HEK293 (cell line): ENCODE measurements around the gene CIB1.

Experiments
- GLI4 ChIP-seq: fragments of 450-650 bp; formaldehyde crosslinking; IDR thresholded peaks from 2 replicates; pipeline ENCODE4 v1.5.1; 2016; ENCODE audit warnings: missing biosample characterization, missing genetic modification characterization
- HOXC10 ChIP-seq: sonication (generic); formaldehyde crosslinking; IDR thresholded peaks from 2 replicates; pipeline ENCODE4 v1.8.1; 2023; ENCODE audit warnings: mild to moderate bottlenecking, missing genetic modification reagents
- KLF10 ChIP-seq: fragments of 450-650 bp; IDR thresholded peaks from 2 replicates; pipeline ENCODE4 v1.5.1; 2018; ENCODE audit warnings: missing biosample characterization, mild to moderate bottlenecking, missing genetic modification characterization
- KLF9 ChIP-seq: fragments of 450-650 bp; formaldehyde crosslinking; IDR thresholded peaks from 2 replicates; pipeline ENCODE4 v1.5.1; 2016; ENCODE audit warnings: missing biosample characterization, missing genetic modification characterization, low read depth
- MYNN ChIP-seq: fragments of 450-650 bp; formaldehyde crosslinking; IDR thresholded peaks from 2 replicates; pipeline ENCODE4 v1.5.1; 2016; ENCODE audit warnings: missing biosample characterization, missing genetic modification characterization, borderline replicate concordance
- MZF1 ChIP-seq: fragments of 450-650 bp; formaldehyde crosslinking; IDR thresholded peaks from 2 replicates; pipeline ENCODE4 v1.5.1; 2017; ENCODE audit warnings: missing biosample characterization, missing genetic modification characterization, borderline replicate concordance
- TRIM28 ChIP-seq: IDR thresholded peaks from 2 replicates; pipeline ENCODE4 v1.6.1; 2011; ENCODE audit warnings: low read length, control low read depth, borderline replicate concordance
- YY2 ChIP-seq: fragments of 450-650 bp; formaldehyde crosslinking; IDR thresholded peaks from 2 replicates; pipeline ENCODE4 v1.5.1; 2016; ENCODE audit warnings: missing biosample characterization, missing genetic modification characterization
- ZBTB8A ChIP-seq: fragments of 450-650 bp; formaldehyde crosslinking; IDR thresholded peaks from 2 replicates; pipeline ENCODE4 v1.5.1; 2016; ENCODE audit warnings: missing biosample characterization, missing genetic modification characterization
- ZNF157 ChIP-seq: fragments of 450-650 bp; formaldehyde crosslinking; IDR thresholded peaks from 2 replicates; pipeline ENCODE4 v1.5.1; 2016; ENCODE audit warnings: missing biosample characterization, missing genetic modification characterization
- ZNF16 ChIP-seq: fragments of 450-650 bp; formaldehyde crosslinking; IDR thresholded peaks from 2 replicates; pipeline ENCODE4 v1.5.1; 2016; ENCODE audit warnings: low read depth, missing biosample characterization, missing genetic modification characterization
- ZNF175 ChIP-seq: fragments of 450-650 bp; formaldehyde crosslinking; IDR thresholded peaks from 2 replicates; pipeline ENCODE4 v1.5.1; 2016; ENCODE audit warnings: missing biosample characterization, missing genetic modification characterization
- ZNF223 ChIP-seq: fragments of 450-650 bp; formaldehyde crosslinking; IDR thresholded peaks from 2 replicates; pipeline ENCODE4 v1.5.1; 2016; ENCODE audit warnings: missing biosample characterization, missing genetic modification characterization
- ZNF23 ChIP-seq: fragments of 450-650 bp; formaldehyde crosslinking; IDR thresholded peaks from 2 replicates; pipeline ENCODE4 v1.5.1; 2016; ENCODE audit warnings: missing biosample characterization, missing genetic modification characterization, borderline replicate concordance
- ZNF311 ChIP-seq: fragments of 450-650 bp; formaldehyde crosslinking; IDR thresholded peaks from 2 replicates; pipeline ENCODE4 v1.5.1; 2017; ENCODE audit warnings: missing biosample characterization, missing genetic modification characterization, borderline replicate concordance
- ZNF335 ChIP-seq: fragments of 450-650 bp; formaldehyde crosslinking; conservative IDR thresholded peaks from 2 replicates; pipeline ENCODE4 v1.5.1; 2016; ENCODE audit warnings: missing biosample characterization, missing genetic modification characterization
- ZNF354C ChIP-seq: fragments of 450-650 bp; formaldehyde crosslinking; IDR thresholded peaks from 2 replicates; pipeline ENCODE4 v1.5.1; 2016; ENCODE audit warnings: missing biosample characterization, missing genetic modification characterization, low read depth, borderline replicate concordance
- ZNF366 ChIP-seq: fragments of 450-650 bp; formaldehyde crosslinking; conservative IDR thresholded peaks from 2 replicates; pipeline ENCODE4 v1.5.1; 2016; ENCODE audit warnings: missing biosample characterization, missing genetic modification characterization
- ZNF404 ChIP-seq: fragments of 450-650 bp; formaldehyde crosslinking; IDR thresholded peaks from 2 replicates; pipeline ENCODE4 v1.5.1; 2017; ENCODE audit warnings: missing biosample characterization, missing genetic modification characterization
- ZNF48 ChIP-seq: fragments of 450-650 bp; formaldehyde crosslinking; IDR thresholded peaks from 2 replicates; pipeline ENCODE4 v1.5.1; 2016; ENCODE audit warnings: missing biosample characterization, missing genetic modification characterization
- ZNF514 ChIP-seq: fragments of 450-650 bp; formaldehyde crosslinking; IDR thresholded peaks from 2 replicates; pipeline ENCODE4 v1.5.1; 2016; ENCODE audit warnings: missing biosample characterization, missing genetic modification characterization
- ZNF530 ChIP-seq: fragments of 450-650 bp; formaldehyde crosslinking; IDR thresholded peaks from 2 replicates; pipeline ENCODE4 v1.5.1; 2016; ENCODE audit warnings: low read depth, missing biosample characterization, missing genetic modification characterization
- ZNF549 ChIP-seq: fragments of 450-650 bp; IDR thresholded peaks from 2 replicates; pipeline ENCODE4 v1.5.1; 2018; ENCODE audit warnings: missing biosample characterization, missing genetic modification characterization, mild to moderate bottlenecking, inconsistent platforms, moderate library complexity
- ZNF621 ChIP-seq: fragments of 450-650 bp; formaldehyde crosslinking; IDR thresholded peaks from 2 replicates; pipeline ENCODE4 v1.5.1; 2017; ENCODE audit warnings: missing biosample characterization, missing genetic modification characterization
- ZNF658 ChIP-seq: fragments of 450-650 bp; formaldehyde crosslinking; IDR thresholded peaks from 2 replicates; pipeline ENCODE4; 2016; ENCODE audit warnings: missing biosample characterization, missing genetic modification characterization
- ZNF670 ChIP-seq: fragments of 450-650 bp; formaldehyde crosslinking; IDR thresholded peaks from 2 replicates; pipeline ENCODE4 v1.5.1; 2016; ENCODE audit warnings: missing biosample characterization, missing genetic modification characterization, low read depth
- ZSCAN23 ChIP-seq: fragments of 450-650 bp; formaldehyde crosslinking; IDR thresholded peaks from 2 replicates; pipeline ENCODE4 v1.5.1; 2016; ENCODE audit warnings: missing biosample characterization, missing genetic modification characterization
- TF ChIP-seq, protein P1 (sequence below): fragments of 450-650 bp; IDR thresholded peaks from 2 replicates; pipeline ENCODE4 v1.5.1; 2018; ENCODE audit warnings: missing biosample characterization, missing genetic modification characterization
- TF ChIP-seq, protein P2 (sequence below): fragments of 450-650 bp; formaldehyde crosslinking; IDR thresholded peaks from 2 replicates; pipeline ENCODE4 v1.5.1; 2017; ENCODE audit warnings: missing biosample characterization, missing genetic modification characterization
- TF ChIP-seq, protein P3 (sequence below): fragments of 450-650 bp; formaldehyde crosslinking; IDR thresholded peaks from 2 replicates; pipeline ENCODE4 v1.5.1; 2016; ENCODE audit warnings: missing biosample characterization, missing genetic modification characterization
- TF ChIP-seq, protein P4 (sequence below): fragments of 450-650 bp; formaldehyde crosslinking; IDR thresholded peaks from 2 replicates; pipeline ENCODE4 v1.5.1; 2016; ENCODE audit warnings: missing biosample characterization, missing genetic modification characterization
- TF ChIP-seq, protein P5 (sequence below): fragments of 450-650 bp; formaldehyde crosslinking; IDR thresholded peaks from 2 replicates; pipeline ENCODE4 v1.5.1; 2017; ENCODE audit warnings: missing biosample characterization, missing genetic modification characterization

The CIB1 gene

DNA sequence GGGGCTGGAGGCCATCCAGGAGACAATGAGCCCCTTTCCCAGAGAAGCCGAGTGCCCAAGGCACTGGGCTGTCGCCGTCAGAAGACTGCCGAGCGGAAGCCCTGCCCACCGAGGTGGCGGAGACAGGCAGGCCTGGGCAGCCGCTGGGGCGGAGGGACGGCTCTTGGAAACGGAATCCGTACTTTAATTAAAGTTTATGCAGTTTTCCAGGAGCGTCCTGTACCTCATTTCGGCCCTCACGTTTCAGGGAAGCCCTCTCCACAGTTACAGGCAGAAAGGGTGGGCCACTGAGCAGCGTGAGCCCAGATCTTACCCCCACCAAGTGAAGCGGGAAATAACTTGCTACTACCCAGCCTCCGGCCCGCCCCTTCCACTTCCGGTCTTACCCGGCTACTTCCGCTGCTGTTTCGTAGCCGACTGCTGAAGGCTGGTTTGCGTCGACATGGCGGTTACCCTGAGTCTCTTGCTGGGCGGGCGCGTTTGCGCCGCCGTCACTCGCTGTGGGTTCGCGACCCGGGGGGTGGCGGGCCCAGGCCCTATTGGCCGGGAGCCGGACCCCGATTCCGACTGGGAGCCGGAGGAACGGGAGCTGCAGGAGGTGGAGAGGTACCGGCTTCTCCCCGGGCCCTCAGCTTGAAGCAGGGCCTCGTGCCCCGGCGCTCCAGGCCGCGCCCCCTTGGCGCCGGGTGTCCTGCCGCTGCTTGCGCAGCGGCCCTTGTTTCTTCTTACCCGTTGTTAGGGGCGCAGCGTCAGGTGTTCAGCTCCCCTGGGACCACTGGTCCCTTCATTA is 31.7 kb upstream of the CIB1 start, which contains the start of gene NGRN (continued):
- no peak for TF ChIP-seq ZNF223 (tag by site-specific recombination)
- 0 out of 2 replicates have a peak, but pooled peaks have one; percentile 60 for TF ChIP-seq HOXC10 (CRISPR knock-in tag)
- TF ChIP-seq, protein P1, sequence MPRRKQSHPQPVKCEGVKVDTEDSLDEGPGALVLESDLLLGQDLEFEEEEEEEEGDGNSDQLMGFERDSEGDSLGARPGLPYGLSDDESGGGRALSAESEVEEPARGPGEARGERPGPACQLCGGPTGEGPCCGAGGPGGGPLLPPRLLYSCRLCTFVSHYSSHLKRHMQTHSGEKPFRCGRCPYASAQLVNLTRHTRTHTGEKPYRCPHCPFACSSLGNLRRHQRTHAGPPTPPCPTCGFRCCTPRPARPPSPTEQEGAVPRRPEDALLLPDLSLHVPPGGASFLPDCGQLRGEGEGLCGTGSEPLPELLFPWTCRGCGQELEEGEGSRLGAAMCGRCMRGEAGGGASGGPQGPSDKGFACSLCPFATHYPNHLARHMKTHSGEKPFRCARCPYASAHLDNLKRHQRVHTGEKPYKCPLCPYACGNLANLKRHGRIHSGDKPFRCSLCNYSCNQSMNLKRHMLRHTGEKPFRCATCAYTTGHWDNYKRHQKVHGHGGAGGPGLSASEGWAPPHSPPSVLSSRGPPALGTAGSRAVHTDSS (tag by site-specific recombination): no peak
- no peak for TF ChIP-seq ZNF175
- TF ChIP-seq ZBTB8A (tag by site-specific recombination): peak; percentile 81
- peak; percentile 49 for TF ChIP-seq YY2 (tag by site-specific recombination)
- no peak for TF ChIP-seq ZNF621 (tag by site-specific recombination)
- TF ChIP-seq, protein P2, sequence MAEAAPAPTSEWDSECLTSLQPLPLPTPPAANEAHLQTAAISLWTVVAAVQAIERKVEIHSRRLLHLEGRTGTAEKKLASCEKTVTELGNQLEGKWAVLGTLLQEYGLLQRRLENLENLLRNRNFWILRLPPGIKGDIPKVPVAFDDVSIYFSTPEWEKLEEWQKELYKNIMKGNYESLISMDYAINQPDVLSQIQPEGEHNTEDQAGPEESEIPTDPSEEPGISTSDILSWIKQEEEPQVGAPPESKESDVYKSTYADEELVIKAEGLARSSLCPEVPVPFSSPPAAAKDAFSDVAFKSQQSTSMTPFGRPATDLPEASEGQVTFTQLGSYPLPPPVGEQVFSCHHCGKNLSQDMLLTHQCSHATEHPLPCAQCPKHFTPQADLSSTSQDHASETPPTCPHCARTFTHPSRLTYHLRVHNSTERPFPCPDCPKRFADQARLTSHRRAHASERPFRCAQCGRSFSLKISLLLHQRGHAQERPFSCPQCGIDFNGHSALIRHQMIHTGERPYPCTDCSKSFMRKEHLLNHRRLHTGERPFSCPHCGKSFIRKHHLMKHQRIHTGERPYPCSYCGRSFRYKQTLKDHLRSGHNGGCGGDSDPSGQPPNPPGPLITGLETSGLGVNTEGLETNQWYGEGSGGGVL (tag by site-specific recombination): peak; percentile 71
- peak; percentile 63; the same call in 1 of the 2 replicates for TF ChIP-seq GLI4 (tag by site-specific recombination)
- TF ChIP-seq ZNF311: no peak
- no peak for TF ChIP-seq ZNF157 (tag by site-specific recombination)
- TF ChIP-seq KLF10: peak; percentile 85
- TF ChIP-seq ZNF366 (tag by site-specific recombination): no peak
- TF ChIP-seq TRIM28: 0 out of 2 replicates have a peak, but pooled peaks have one; percentile 27
- TF ChIP-seq, protein P3, sequence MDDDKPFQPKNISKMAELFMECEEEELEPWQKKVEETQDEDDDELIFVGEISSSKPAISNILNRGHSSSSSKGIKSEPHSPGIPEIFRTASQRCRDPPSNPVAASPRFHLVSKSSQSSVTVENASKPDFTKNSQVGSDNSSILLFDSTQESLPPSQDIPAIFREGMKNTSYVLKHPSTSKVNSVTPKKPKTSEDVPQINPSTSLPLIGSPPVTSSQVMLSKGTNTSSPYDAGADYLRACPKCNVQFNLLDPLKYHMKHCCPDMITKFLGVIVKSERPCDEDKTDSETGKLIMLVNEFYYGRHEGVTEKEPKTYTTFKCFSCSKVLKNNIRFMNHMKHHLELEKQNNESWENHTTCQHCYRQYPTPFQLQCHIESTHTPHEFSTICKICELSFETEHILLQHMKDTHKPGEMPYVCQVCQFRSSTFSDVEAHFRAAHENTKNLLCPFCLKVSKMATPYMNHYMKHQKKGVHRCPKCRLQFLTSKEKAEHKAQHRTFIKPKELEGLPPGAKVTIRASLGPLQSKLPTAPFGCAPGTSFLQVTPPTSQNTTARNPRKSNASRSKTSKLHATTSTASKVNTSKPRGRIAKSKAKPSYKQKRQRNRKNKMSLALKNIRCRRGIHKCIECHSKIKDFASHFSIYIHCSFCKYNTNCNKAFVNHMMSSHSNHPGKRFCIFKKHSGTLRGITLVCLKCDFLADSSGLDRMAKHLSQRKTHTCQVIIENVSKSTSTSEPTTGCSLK: no peak
- TF ChIP-seq MZF1: no peak
- TF ChIP-seq ZNF16 (tag by site-specific recombination): no peak
- TF ChIP-seq ZNF670 (tag by site-specific recombination): no peak
- TF ChIP-seq ZNF530: no peak
- TF ChIP-seq ZSCAN23 (tag by site-specific recombination): no peak
- TF ChIP-seq ZNF549: no peak
- TF ChIP-seq ZNF23 (tag by site-specific recombination): no peak
- TF ChIP-seq ZNF658 (tag by site-specific recombination): no peak
- TF ChIP-seq, protein P4, sequence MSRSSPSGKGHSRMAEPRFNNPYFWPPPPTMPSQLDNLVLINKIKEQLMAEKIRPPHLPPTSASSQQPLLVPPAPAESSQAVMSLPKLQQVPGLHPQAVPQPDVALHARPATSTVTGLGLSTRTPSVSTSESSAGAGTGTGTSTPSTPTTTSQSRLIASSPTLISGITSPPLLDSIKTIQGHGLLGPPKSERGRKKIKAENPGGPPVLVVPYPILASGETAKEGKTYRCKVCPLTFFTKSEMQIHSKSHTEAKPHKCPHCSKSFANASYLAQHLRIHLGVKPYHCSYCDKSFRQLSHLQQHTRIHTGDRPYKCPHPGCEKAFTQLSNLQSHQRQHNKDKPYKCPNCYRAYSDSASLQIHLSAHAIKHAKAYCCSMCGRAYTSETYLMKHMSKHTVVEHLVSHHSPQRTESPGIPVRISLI (tag by site-specific recombination): no peak
- no peak for TF ChIP-seq ZNF48 (tag by site-specific recombination)
- TF ChIP-seq, protein P5, sequence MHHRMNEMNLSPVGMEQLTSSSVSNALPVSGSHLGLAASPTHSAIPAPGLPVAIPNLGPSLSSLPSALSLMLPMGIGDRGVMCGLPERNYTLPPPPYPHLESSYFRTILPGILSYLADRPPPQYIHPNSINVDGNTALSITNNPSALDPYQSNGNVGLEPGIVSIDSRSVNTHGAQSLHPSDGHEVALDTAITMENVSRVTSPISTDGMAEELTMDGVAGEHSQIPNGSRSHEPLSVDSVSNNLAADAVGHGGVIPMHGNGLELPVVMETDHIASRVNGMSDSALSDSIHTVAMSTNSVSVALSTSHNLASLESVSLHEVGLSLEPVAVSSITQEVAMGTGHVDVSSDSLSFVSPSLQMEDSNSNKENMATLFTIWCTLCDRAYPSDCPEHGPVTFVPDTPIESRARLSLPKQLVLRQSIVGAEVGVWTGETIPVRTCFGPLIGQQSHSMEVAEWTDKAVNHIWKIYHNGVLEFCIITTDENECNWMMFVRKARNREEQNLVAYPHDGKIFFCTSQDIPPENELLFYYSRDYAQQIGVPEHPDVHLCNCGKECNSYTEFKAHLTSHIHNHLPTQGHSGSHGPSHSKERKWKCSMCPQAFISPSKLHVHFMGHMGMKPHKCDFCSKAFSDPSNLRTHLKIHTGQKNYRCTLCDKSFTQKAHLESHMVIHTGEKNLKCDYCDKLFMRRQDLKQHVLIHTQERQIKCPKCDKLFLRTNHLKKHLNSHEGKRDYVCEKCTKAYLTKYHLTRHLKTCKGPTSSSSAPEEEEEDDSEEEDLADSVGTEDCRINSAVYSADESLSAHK: no peak
- TF ChIP-seq ZNF514 (tag by site-specific recombination): no peak
- no peak for TF ChIP-seq ZNF404
- TF ChIP-seq MYNN: no peak
- peak; percentile 93 for TF ChIP-seq ZNF335 (tag by site-specific recombination)
- TF ChIP-seq ZNF354C: no peak
- TF ChIP-seq KLF9: peak; percentile 84
